ENCODE results near the gene SPHK1.
A peak's percentile ranks its signal among the peaks of the same experiment; 100 is the strongest.

SPHK1 gene

GRCh38 chr17:76426853-76427252, 42.4 kb downstream of the SPHK1 start:
- peaks cover 43% of the 10 kb centered on the region for H3K4me1 ChIP-seq (ENCODE audit: insufficient read depth, low read length, severe bottlenecking)
- no peak overlapping the region for H3K4me2 ChIP-seq (ENCODE audit: low read length)
- no peaks in the 10 kb centered on the region for H3K9me2 ChIP-seq (ENCODE audit: low read depth, low read length)
- no peaks in the 10 kb centered on the region for H3F3A ChIP-seq (ENCODE audit: insufficient read depth, low read length)
- TF ChIP-seq CTCF (IDR thresholded peaks at IDR 0.05; ENCODE audit: low read length) (no peak), EZH2 (IDR thresholded peaks at IDR 0.05; ENCODE audit: borderline replicate concordance, low read length) (no peak)
- no peak overlapping the region for H3K9ac ChIP-seq (ENCODE audit: low read length)
- no peaks in the 10 kb centered on the region for H3K9me3 ChIP-seq (ENCODE audit: low read length)
- H3K36me3 ChIP-seq (ENCODE audit: insufficient read depth, low read length), result no peaks in the 10 kb centered on the region; the same call in 1 of the 2 replicates
- H3K4me3 ChIP-seq (ENCODE audit: low read depth, low read length, poor library complexity, severe bottlenecking), result no peak overlapping the region
- no peaks in the 10 kb centered on the region for H3K79me2 ChIP-seq (ENCODE audit: insufficient read depth, low read length)
- H4K20me1 ChIP-seq (ENCODE audit: insufficient read depth, low read length), result no peaks in the 10 kb centered on the region
- H2AFZ ChIP-seq (ENCODE audit: low read length), result no peak overlapping the region
- peak overlapping the region; percentile 78 for H3K27ac ChIP-seq (ENCODE audit: low read depth, low read length, poor library complexity, severe bottlenecking)
- H3K27me3 ChIP-seq (ENCODE audit: insufficient read depth, low read length), result no peaks in the 10 kb centered on the region

- peak overlapping the region; percentile 6; the same call in 1 of the 2 replicates for H3K9ac ChIP-seq (ENCODE audit: low read length)
- H2AFZ ChIP-seq (ENCODE audit: low read length), result no peak overlapping the region
- H3K36me3 ChIP-seq (ENCODE audit: insufficient read depth, low read length), result no peaks in the 10 kb centered on the region; the same call in 1 of the 2 replicates
- no peaks in the 10 kb centered on the region for H4K20me1 ChIP-seq (ENCODE audit: insufficient read depth, low read length)
- H3K4me2 ChIP-seq (ENCODE audit: low read length), result peak overlapping the region; percentile 66
- H3K4me3 ChIP-seq (ENCODE audit: low read depth, low read length, poor library complexity, severe bottlenecking), result peak overlapping the region; percentile 45
- H3K9me2 ChIP-seq (ENCODE audit: low read depth, low read length), result no peaks in the 10 kb centered on the region
- H3K27me3 ChIP-seq (ENCODE audit: insufficient read depth, low read length), result no peaks in the 10 kb centered on the region
- H3K79me2 ChIP-seq (ENCODE audit: insufficient read depth, low read length), result no peaks in the 10 kb centered on the region
- TF ChIP-seq EZH2 (IDR thresholded peaks at IDR 0.05; ENCODE audit: borderline replicate concordance, low read length), result no peak
- no peak for TF ChIP-seq CTCF (IDR thresholded peaks at IDR 0.05; ENCODE audit: low read length)
- peak overlapping the region; percentile 78 for H3K27ac ChIP-seq (ENCODE audit: low read depth, low read length, poor library complexity, severe bottlenecking)
- H3F3A ChIP-seq (ENCODE audit: insufficient read depth, low read length), result no peaks in the 10 kb centered on the region
- H3K4me1 ChIP-seq (ENCODE audit: insufficient read depth, low read length, severe bottlenecking), result peaks cover 45% of the 10 kb centered on the region
- no peaks in the 10 kb centered on the region for H3K9me3 ChIP-seq (ENCODE audit: low read length)
Measured at GRCh38 chr17:76427501-76428231, 43.3 kb downstream of the SPHK1 start.

- Histone ChIP-seq H3K9me2 (ENCODE audit: low read depth, low read length) (no peaks in the 10 kb centered on the region), H3K36me3 (ENCODE audit: insufficient read depth, low read length) (peaks cover 6% of the 10 kb centered on the region; the same call in 1 of the 2 replicates), H3F3A (ENCODE audit: insufficient read depth, low read length) (no peaks in the 10 kb centered on the region), H3K27ac (ENCODE audit: low read depth, low read length, poor library complexity, severe bottlenecking) (peak overlapping the region; percentile 78), H3K79me2 (ENCODE audit: insufficient read depth, low read length) (no peaks in the 10 kb centered on the region), H3K9me3 (ENCODE audit: low read length) (no peaks in the 10 kb centered on the region), H3K27me3 (ENCODE audit: insufficient read depth, low read length) (no peaks in the 10 kb centered on the region), H3K4me1 (ENCODE audit: insufficient read depth, low read length, severe bottlenecking) (peaks cover 47% of the 10 kb centered on the region), H2AFZ (ENCODE audit: low read length) (no peak overlapping the region), H4K20me1 (ENCODE audit: insufficient read depth, low read length) (no peaks in the 10 kb centered on the region), H3K9ac (ENCODE audit: low read length) (no peak overlapping the region), H3K4me2 (ENCODE audit: low read length) (peak overlapping the region; percentile 66), H3K4me3 (ENCODE audit: low read depth, low read length, poor library complexity, severe bottlenecking) (peak overlapping the region; percentile 45)
- TF ChIP-seq CTCF (IDR thresholded peaks at IDR 0.05; ENCODE audit: low read length) (no peak), EZH2 (IDR thresholded peaks at IDR 0.05; ENCODE audit: borderline replicate concordance, low read length) (no peak)
Measured at GRCh38 chr17:76428511-76428910, 44.1 kb downstream of the SPHK1 start.

All from OCI-LY1 (cell line).